Measurements from ENCODE around the gene IFIT3. TPM values are rescaled to one million over a fixed set of nuclear protein-coding genes. Genes with fewer than 3 reads are reported as not detected.

Gene IFIT3
- total RNA-seq, 1 experiment from 2014 or later: 1.5 TPM

DNA sequence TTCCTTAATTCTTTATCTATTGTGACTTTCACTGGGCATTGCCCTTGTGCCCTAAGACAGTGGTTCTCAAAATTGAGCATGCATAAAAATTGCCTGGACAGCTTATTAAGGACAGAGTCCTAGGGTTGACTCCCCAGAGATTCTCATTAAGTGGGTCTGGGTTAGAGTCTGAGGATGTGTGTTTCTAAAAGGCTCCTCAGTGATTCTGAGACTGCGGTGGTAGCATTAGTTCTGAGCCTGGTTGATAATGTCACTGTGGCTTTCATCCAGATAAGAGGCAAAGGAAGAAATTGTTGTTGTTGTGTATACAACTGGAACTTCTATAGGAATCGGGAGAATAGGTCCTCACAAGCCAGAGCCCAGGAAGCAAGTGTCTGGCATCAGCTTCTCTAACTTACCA, 24.6 kb upstream of the IFIT3 start:
- Histone ChIP-seq H3K9me3 (no peaks in the 10 kb centered on the region), H3K4me1 (peaks cover 12% of the 10 kb centered on the region), H3K36me3 (ENCODE audit: control insufficient read depth, insufficient read depth, low read length) (no peaks in the 10 kb centered on the region), H3K27me3 (replicated peaks; ENCODE audit: control insufficient read depth, insufficient read depth, low read length) (no peaks in the 10 kb centered on the region), H3K4me3 (ENCODE audit: low read depth, low read length) (no peak overlapping the region)
- TF ChIP-seq, protein P1, sequence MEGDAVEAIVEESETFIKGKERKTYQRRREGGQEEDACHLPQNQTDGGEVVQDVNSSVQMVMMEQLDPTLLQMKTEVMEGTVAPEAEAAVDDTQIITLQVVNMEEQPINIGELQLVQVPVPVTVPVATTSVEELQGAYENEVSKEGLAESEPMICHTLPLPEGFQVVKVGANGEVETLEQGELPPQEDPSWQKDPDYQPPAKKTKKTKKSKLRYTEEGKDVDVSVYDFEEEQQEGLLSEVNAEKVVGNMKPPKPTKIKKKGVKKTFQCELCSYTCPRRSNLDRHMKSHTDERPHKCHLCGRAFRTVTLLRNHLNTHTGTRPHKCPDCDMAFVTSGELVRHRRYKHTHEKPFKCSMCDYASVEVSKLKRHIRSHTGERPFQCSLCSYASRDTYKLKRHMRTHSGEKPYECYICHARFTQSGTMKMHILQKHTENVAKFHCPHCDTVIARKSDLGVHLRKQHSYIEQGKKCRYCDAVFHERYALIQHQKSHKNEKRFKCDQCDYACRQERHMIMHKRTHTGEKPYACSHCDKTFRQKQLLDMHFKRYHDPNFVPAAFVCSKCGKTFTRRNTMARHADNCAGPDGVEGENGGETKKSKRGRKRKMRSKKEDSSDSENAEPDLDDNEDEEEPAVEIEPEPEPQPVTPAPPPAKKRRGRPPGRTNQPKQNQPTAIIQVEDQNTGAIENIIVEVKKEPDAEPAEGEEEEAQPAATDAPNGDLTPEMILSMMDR (IDR thresholded peaks at IDR 0.05; ENCODE audit: insufficient read depth in 1 of 2, low read depth in 1 of 2, low read length in 1 of 2, severe bottlenecking in 1 of 2, unreplicated experiment in 1 of 2): no peak
- DNase-seq: no peak
- no peaks in the 10 kb centered on the region for H3K36me3 Mint-ChIP-seq (ENCODE audit: insufficient read depth, unreplicated experiment)
- CTCF ChIA-PET: no interaction called here
- BruUV-seq (replicated peaks): no TSS peak
- H3K27ac Mint-ChIP-seq (ENCODE audit: unreplicated experiment): no peak overlapping the region
- no peaks in the 10 kb centered on the region for H3K27me3 Mint-ChIP-seq (ENCODE audit: insufficient read depth, unreplicated experiment)
- no peak overlapping the region for H3K4me3 Mint-ChIP-seq (ENCODE audit: unreplicated experiment)
- intact Hi-C loops (cut with micrococcal nuclease; ENCODE audit: unreplicated experiment): loop anchor here (2.0 kb wide), 1 partner anchor 50 kb away; no protein-coding TSS in a partner anchor
- H3K9me3 Mint-ChIP-seq (ENCODE audit: unreplicated experiment): no peaks in the 10 kb centered on the region
- POLR2A ChIA-PET: no interaction called here
- H3K4me1 Mint-ChIP-seq (ENCODE audit: low read depth, unreplicated experiment): no peaks in the 10 kb centered on the region

DNA sequence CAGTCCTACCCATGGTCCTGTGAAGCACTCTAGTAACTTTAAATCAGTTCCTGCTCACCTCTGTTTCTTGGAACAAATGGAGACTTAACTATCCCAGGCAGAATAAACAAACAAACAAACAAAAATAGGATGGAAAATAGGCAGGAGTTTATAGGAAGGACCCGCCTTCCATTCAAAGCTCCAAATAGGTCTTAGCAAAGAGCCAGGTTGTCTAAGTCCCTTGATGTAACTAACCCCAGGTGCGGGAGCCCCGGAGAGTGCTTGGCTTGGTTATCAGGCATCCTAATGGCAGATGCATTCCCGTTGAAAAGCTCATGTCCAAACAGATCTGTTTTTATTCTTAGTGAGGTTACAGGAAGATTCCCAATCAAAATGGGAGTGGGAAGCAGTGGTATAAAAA, 23.8 kb upstream of the IFIT3 start:
- Histone ChIP-seq H3K4me1 (peaks cover 12% of the 10 kb centered on the region), H3K27me3 (replicated peaks; ENCODE audit: control insufficient read depth, insufficient read depth, low read length) (no peaks in the 10 kb centered on the region), H3K36me3 (ENCODE audit: control insufficient read depth, insufficient read depth, low read length) (no peaks in the 10 kb centered on the region), H3K4me3 (ENCODE audit: low read depth, low read length) (no peak overlapping the region), H3K9me3 (no peaks in the 10 kb centered on the region)
- ChIA-PET POLR2A (no interaction called here), CTCF (no interaction called here)
- DNase-seq: no peak
- intact Hi-C loops (cut with micrococcal nuclease; ENCODE audit: unreplicated experiment): no loop called here
- no peaks in the 10 kb centered on the region for H3K9me3 Mint-ChIP-seq (ENCODE audit: unreplicated experiment)
- no peak overlapping the region for H3K4me3 Mint-ChIP-seq (ENCODE audit: unreplicated experiment)
- H3K27ac Mint-ChIP-seq (ENCODE audit: unreplicated experiment): no peak overlapping the region
- no peaks in the 10 kb centered on the region for H3K4me1 Mint-ChIP-seq (ENCODE audit: low read depth, unreplicated experiment)
- no TSS peak for BruUV-seq (replicated peaks)
- no peaks in the 10 kb centered on the region for H3K27me3 Mint-ChIP-seq (ENCODE audit: insufficient read depth, unreplicated experiment)
- TF ChIP-seq, protein P1 (IDR thresholded peaks at IDR 0.05; ENCODE audit: insufficient read depth in 1 of 2, low read depth in 1 of 2, low read length in 1 of 2, severe bottlenecking in 1 of 2, unreplicated experiment in 1 of 2): no peak
- H3K36me3 Mint-ChIP-seq (ENCODE audit: insufficient read depth, unreplicated experiment): no peaks in the 10 kb centered on the region

DNA sequence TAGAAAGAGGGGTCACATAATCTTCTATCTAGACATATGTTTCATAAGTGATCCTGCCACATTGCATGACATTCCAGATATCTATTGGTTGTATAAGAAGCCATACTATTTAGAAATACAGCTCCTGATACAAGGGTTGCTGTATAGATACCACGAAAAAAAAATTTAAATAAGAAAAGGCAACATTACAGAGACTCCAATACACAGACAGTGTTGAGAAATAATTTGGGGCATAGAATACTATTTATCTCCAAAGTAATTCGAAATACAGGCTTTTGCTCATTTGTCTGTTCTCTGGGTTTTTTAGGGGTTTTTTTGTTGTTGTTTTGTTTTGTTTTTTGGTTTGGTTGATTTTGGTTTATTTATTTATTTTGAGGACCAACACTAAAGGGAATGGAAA, 23.4 kb upstream of the IFIT3 start:
- no peaks in the 10 kb centered on the region for H3K36me3 Mint-ChIP-seq (ENCODE audit: insufficient read depth, unreplicated experiment)
- DNase-seq: no peak
- no peak overlapping the region for H3K4me3 Mint-ChIP-seq (ENCODE audit: unreplicated experiment)
- intact Hi-C loops (cut with micrococcal nuclease; ENCODE audit: unreplicated experiment): no loop called here
- H3K4me1 ChIP-seq: peaks cover 12% of the 10 kb centered on the region
- no peaks in the 10 kb centered on the region for H3K27me3 Mint-ChIP-seq (ENCODE audit: insufficient read depth, unreplicated experiment)
- no TSS peak for BruUV-seq (replicated peaks)
- POLR2A ChIA-PET: no interaction called here
- H3K9me3 Mint-ChIP-seq (ENCODE audit: unreplicated experiment): no peaks in the 10 kb centered on the region
- H3K27me3 ChIP-seq (replicated peaks; ENCODE audit: control insufficient read depth, insufficient read depth, low read length): no peaks in the 10 kb centered on the region
- no peaks in the 10 kb centered on the region for H3K36me3 ChIP-seq (ENCODE audit: control insufficient read depth, insufficient read depth, low read length)
- TF ChIP-seq, protein P1 (IDR thresholded peaks at IDR 0.05; ENCODE audit: insufficient read depth in 1 of 2, low read depth in 1 of 2, low read length in 1 of 2, severe bottlenecking in 1 of 2, unreplicated experiment in 1 of 2): no peak
- H3K4me1 Mint-ChIP-seq (ENCODE audit: low read depth, unreplicated experiment): no peaks in the 10 kb centered on the region
- H3K4me3 ChIP-seq (ENCODE audit: low read depth, low read length): no peak overlapping the region
- no peaks in the 10 kb centered on the region for H3K9me3 ChIP-seq
- no peak overlapping the region for H3K27ac Mint-ChIP-seq (ENCODE audit: unreplicated experiment)
- CTCF ChIA-PET: no interaction called here
